ENCODE measurements around the gene APP.

Gene APP

GRCh38 chr21:26127073-26127814, 43.3 kb downstream of the APP start:
- DNase-seq (ENCODE audit: low read depth) = no peak

DNA sequence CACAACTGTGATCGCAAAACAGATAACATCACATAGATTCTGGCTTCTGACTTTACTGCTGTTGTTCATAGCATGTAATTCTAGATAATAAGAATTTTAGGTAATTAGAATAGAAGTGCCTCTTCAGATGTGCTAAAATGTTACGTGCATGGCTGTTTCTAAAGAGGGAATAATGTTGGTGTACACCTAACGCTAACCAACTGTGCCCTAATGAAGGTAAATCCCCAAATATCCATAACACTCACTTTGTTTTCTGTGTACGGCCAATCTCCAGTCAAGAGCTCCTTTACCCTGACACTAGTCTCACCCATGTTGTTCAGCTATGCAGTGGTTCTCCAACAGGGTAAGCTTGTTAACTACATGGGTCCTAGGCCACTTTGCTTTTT, 44.4 kb downstream of the APP start:
- no peak for DNase-seq (ENCODE audit: low read depth)

GRCh38 chr21:26125433-26126167, 45.0 kb downstream of the APP start:
- no peak for DNase-seq (ENCODE audit: low read depth)

DNA sequence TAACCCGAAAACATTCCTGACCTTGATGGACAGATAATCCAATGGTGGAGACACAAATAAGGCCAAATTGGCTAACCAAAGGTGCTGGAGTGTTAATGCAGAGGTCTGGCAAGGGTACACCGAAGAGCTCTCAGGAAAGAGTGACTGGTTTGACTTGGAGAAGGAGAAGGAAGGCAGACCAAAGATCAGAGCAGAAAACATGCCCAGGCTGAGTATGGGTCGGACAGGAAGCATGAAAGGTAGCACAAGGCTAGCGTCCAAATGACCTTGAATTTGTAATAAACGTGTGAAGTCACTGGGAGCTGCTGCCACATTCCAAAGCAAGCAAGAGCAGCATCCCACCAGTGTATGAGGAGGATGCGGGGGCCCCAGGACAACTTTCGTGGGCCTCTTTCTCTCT, 45.7 kb downstream of the APP start:
- no peak for DNase-seq (ENCODE audit: low read depth)

GRCh38 chr21:26124421-26124833, 46.1 kb downstream of the APP start:
- DNase-seq (ENCODE audit: low read depth) = peak; percentile 15

DNA sequence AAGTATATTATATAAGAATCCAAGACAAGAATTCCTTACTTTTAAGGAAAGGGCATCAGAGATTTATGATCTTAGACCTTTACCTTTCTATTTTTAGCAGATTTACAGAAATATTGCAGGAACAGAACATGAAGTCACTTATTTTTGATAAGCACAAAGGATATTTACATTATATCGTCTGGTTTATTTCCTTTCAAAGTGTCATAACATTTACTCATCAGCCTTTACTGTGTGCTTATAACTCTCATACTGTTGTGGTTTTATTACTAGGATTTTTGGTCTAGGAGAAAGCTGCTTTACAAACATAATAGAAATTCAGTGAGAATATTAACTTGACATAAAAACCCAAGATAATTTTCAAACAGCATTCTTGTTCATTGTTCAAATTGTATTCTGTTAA, 47.6 kb downstream of the APP start:
- DNase-seq (ENCODE audit: low read depth) = no peak

- no peak for DNase-seq (ENCODE audit: low read depth)
Measured at GRCh38 chr21:26120828-26121227, 49.7 kb downstream of the APP start.

- DNase-seq (ENCODE audit: low read depth) = no peak
Measured at GRCh38 chr21:26119906-26120305, 50.7 kb downstream of the APP start.

GRCh38 chr21:26118938-26119540, 51.5 kb downstream of the APP start:
- no peak for DNase-seq (ENCODE audit: low read depth)

DNA sequence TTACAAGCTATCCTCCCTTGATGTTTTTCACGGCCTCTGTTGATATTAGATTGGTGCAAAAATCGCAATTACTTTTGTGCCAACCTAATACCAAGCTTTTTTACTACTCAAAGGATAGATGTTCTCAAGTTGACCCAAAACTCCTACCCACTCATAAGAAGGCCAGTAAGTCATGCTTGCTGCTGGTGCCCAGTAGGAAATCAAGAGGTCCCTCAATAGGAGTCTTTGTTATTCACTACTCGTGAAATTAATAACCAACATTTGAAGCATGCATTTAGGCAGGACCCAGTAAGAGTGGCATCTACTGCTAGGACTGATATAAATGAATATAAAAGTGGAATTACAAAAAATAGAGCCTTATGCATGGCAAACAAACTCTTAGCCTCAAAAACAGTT, 52.6 kb downstream of the APP start:
- no peak for DNase-seq (ENCODE audit: low read depth)

DNA sequence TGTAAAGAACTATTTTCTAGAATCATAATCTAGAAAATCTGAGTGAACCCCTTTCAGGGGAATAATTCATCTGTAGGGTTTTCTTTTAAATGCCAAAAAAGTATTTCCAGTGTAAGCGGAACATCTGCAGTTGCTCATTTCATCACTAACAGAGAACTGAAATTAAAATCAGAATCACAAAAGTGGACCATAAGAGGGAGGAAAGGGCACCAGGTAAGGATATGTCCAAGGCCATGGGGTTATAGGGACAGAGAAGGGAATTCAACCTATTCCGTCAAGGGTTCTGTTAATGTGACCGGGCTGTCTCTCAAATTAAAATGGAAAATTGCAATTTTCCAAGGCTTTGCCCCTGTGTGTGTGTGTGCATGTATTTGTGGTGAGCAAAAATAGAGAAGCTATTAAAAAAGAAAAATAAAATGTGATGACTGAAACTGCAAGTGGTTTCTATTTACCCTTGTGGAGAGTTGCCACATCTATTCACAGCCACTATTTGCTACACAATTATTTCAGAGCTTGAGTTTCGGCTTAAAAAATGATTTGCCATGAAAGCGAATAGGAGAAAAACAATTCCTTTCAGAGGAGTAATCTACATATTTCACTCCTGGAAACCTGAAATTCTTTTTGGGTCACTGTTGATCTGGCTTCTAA, 53.1 kb downstream of the APP start:
- DNase-seq (ENCODE audit: low read depth) = no peak

- peak; percentile 25 for DNase-seq (ENCODE audit: low read depth)
Measured at GRCh38 chr21:26116456-26117011, 54.0 kb downstream of the APP start.

DNA sequence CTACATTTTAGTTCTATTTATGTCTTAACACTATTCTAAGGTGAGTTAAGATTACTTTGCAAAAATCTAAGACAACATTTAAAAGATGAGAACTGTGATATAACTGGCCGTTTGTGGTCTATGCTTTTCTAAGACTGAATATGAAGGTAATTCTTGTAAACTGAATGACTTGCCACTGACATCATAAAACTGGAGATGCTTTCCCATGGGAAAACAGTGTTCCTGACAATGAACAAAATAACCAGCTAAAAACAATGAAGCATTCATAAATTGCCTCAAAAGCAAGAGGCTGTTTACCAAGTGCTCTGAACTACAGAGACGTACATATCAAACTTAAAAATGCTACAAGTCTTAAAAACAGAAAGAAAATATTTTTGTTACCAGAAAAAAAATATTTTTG, 54.7 kb downstream of the APP start:
- DNase-seq (ENCODE audit: low read depth) = peak; percentile 22

- no peak for DNase-seq (ENCODE audit: low read depth)
Measured at GRCh38 chr21:26115305-26115704, 55.3 kb downstream of the APP start.

GRCh38 chr21:26112975-26113374, 57.6 kb downstream of the APP start:
- no peak for DNase-seq (ENCODE audit: low read depth)

DNA sequence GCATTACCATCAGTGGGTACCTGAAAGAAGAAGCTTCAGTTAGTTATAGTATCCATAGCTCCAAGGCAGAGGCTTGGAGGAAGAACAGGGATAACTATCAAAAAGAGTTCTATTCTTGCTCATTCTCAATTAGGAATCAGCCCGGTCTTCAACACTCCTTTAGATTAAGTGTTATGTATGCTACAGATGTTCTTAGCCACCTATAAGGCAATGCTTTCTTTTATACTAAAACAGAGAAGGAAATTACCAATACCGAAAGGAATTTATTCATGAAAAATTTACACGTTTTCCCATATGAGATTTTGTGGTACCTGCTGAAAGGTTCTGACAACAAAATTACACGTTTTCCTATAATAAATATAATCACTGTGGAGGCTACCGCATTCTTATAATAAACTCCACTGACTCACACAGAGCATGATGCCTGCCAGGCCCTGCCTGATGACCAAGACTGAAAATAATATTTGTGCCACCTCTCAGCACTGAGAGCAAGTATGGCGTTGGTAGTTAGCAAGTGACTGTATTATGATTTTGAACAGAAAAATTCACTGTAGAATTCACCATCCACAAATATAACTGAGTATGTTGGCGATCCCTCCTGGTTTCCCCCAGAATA, 58.3 kb downstream of the APP start:
- peak; percentile 28 for DNase-seq (ENCODE audit: low read depth)

DNA sequence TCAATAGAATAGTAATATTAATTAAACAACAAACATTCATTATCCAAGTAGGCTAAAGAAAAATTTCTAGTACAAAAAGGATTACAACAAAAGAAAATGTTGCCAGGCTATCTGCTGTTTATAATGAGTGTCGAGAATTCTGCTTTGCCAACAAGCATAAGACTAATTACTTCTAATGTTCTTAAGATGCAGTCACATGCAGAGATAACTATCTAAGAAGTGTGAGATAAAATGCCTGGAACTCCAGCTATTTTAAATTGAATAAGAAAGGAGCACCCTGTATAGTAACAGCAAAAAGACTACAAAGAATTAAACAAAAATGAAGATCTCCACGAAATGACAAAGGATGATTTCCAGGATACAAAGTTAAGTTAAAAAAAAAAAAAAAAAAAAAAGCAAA, 59.9 kb downstream of the APP start:
- no peak for DNase-seq (ENCODE audit: low read depth)

DNA sequence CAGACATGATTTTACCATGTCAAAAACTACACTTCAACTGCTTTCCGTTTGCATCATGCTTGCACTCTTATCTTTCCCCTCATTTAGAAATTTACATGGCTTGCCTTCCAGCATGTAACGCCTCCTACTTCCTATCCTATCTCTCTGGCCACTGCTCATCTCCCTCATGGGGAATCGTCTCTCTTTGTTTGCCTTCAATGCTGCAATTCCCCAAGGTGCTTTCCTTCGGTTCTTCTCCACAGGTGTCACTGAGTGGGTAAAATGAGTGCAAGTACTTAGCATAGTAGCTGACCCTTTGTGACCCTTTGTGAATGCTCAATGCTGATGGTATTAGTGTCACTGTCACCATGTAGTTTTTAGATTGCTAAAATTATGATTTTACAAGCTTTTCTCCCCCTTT, 63.1 kb downstream of the APP start:
- no peak for DNase-seq (ENCODE audit: low read depth)

DNA sequence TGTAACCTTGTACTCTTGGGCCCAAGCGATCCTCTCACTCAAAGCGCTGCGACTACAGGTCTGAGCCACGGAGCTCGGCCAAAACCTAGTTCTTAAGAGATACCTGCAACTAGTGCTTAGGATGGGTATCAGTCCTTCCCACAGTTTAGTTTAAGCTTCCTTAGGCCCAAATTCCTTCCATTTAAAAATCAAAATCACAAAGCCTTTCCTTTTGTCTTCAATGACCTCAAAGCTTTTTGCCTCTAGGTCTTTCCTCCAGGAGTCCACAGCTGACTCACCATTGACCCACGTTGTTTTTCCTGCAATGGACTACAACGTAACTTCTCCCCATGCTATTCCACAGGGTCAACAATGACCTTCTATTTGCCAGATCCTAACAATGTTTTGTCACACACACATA, 64.0 kb downstream of the APP start:
- DNase-seq (ENCODE audit: low read depth) = no peak

GRCh38 chr21:26105819-26106218, 64.8 kb downstream of the APP start:
- DNase-seq (ENCODE audit: low read depth) = no peak

DNA sequence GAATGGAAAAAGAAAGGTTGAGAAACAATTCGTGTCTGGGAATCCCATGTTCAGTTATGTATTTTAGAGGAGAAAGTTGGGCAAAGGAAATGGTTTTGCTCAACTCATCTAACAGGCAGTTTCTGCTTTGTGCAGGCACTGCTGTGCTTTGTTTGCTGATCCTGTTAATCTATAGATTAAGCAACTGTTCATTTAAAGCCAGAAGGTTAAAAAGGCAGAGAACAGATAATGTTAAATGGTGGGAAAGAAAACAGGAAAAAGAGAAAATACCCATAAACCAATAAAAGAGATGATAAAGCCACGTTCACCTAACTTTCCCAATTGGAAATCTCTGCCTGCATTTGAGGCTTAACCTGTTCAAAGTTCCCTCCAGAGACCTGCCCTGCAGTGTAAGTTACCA, 70.0 kb downstream of the APP start:
- DNase-seq (ENCODE audit: low read depth) = no peak

GRCh38 chr21:26099610-26100219, 70.9 kb downstream of the APP start:
- no peak for DNase-seq (ENCODE audit: low read depth)

Measured in stromal cell of bone marrow (primary cell).